Activated CD4-positive, alpha-beta memory T cell treated with anti-CD3 and anti-CD28 coated beads for 36 hours (primary cell): ENCODE data around the gene ZNF665. TPM values are rescaled to one million over a fixed set of nuclear protein-coding genes. Genes with fewer than 3 reads are reported as not detected.
"Not testable (repeated sequence)": the region's sequence is repeated elsewhere in the genome, so short reads cannot be mapped to it uniquely, and the experiment has no call there.

Experiments used
- CTCF ChIA-PET: fragments of 350-600 bp; sonication (Branson Sonifier 250); formaldehyde crosslinking; loops from one replicate; lab custom pipeline; 2021; ENCODE audit warnings: antibody characterized with exemption, inconsistent platforms; lab: Charles Lee
- POLR2A ChIA-PET: fragments of 350-600 bp; sonication (Branson Sonifier 250); formaldehyde crosslinking; loops from one replicate; lab custom pipeline; 2021; ENCODE audit warnings: antibody characterized with exemption; lab: Charles Lee
- DNase-seq: peaks from one replicate; pipeline ENCODE4 v3.0.0-alpha.2; 2020
- H3K27ac Mint-ChIP-seq: one replicate; pipeline ENCODE4 v1.8.0; 2021; ENCODE audit warnings: mixed read lengths
- H3K27me3 Mint-ChIP-seq: one replicate; pipeline ENCODE4 v1.8.0; 2021; ENCODE audit warnings: mixed read lengths
- H3K36me3 Mint-ChIP-seq: one replicate; pipeline ENCODE4 v1.8.0; 2021; ENCODE audit warnings: mixed read lengths
- H3K4me1 Mint-ChIP-seq: one replicate; pipeline ENCODE4 v1.8.0; 2021; ENCODE audit warnings: low read depth, mixed read lengths
- H3K4me3 Mint-ChIP-seq: one replicate; pipeline ENCODE4 v1.8.0; 2021; ENCODE audit warnings: mild to moderate bottlenecking, mixed read lengths
- H3K9me3 Mint-ChIP-seq: one replicate; pipeline ENCODE4 v1.8.0; 2021; ENCODE audit warnings: mixed read lengths
- intact Hi-C: fragments of 100-400 bp; cut with micrococcal nuclease; formaldehyde crosslinking; loops from one replicate; pipeline ENCODE4 v1.15.1; 2023
- total RNA-seq, 2 experiments: library from RNA; stranded (reverse); gene quantifications; one replicate each; pipeline ENCODE4 v1.2.3, GENCODE V29; 2021

Gene ZNF665
- total RNA-seq, 2 experiments from 2014 or later: 4.7 to 4.8 TPM

GRCh38 chr19:53147645-53148044, 45.5 kb downstream of the ZNF665 start:
- intact Hi-C loops: no loop called here
- no peaks in the 10 kb centered on the region for H3K27me3 Mint-ChIP-seq
- CTCF ChIA-PET: no interaction called here
- no peak for DNase-seq
- no peak overlapping the region for H3K4me3 Mint-ChIP-seq
- no peaks in the 10 kb centered on the region for H3K4me1 Mint-ChIP-seq
- H3K36me3 Mint-ChIP-seq: peaks cover 85% of the 10 kb centered on the region
- H3K9me3 Mint-ChIP-seq: peaks cover 74% of the 10 kb centered on the region
- no peak overlapping the region for H3K27ac Mint-ChIP-seq
- POLR2A ChIA-PET: no interaction called here

- POLR2A ChIA-PET: no interaction called here
- H3K36me3 Mint-ChIP-seq: peaks cover 63% of the 10 kb centered on the region
Observed at GRCh38 chr19:53140351-53140750, 52.8 kb downstream of the ZNF665 start.

GRCh38 chr19:53136432-53136831, 56.7 kb downstream of the ZNF665 start:
- no peak overlapping the region for H3K4me3 Mint-ChIP-seq
- peaks cover 8% of the 10 kb centered on the region for H3K27me3 Mint-ChIP-seq
- intact Hi-C loops: no loop called here
- peaks cover 73% of the 10 kb centered on the region for H3K9me3 Mint-ChIP-seq
- ChIA-PET POLR2A (no interaction called here), CTCF (no interaction called here)
- H3K36me3 Mint-ChIP-seq: peaks cover 51% of the 10 kb centered on the region
- no peak overlapping the region for H3K27ac Mint-ChIP-seq
- no peak for DNase-seq
- peaks cover 8% of the 10 kb centered on the region for H3K4me1 Mint-ChIP-seq

More at GRCh38 chr19:53140351-53140750, 52.8 kb downstream of the ZNF665 start:
- intact Hi-C loops: no loop called here
- H3K9me3 Mint-ChIP-seq: peaks cover 77% of the 10 kb centered on the region
- H3K4me1 Mint-ChIP-seq: no peaks in the 10 kb centered on the region
- no peak overlapping the region for H3K4me3 Mint-ChIP-seq
- DNase-seq: no peak
- CTCF ChIA-PET: no interaction called here
- H3K27me3 Mint-ChIP-seq: no peaks in the 10 kb centered on the region
- H3K27ac Mint-ChIP-seq: no peak overlapping the region

GRCh38 chr19:53132141-53132991, 60.8 kb downstream of the ZNF665 start, which contains the start of gene ZNF415:
Gene ZNF415, minus strand, starts transcription at chr19:53132910. Its CDS starts 10,234 bp downstream, at chr19:53122676.
- ChIA-PET CTCF (no interaction called here), POLR2A (no interaction called here)
- Mint-ChIP-seq H3K4me3 (peak within 1 kb of the TSS; percentile 38), H3K36me3 (peaks cover 42% of the 10 kb centered on the region), H3K9me3 (peaks cover 63% of the 10 kb centered on the region), H3K27me3 (peaks cover 20% of the 10 kb centered on the region), H3K27ac (no peak within 1 kb of the TSS), H3K4me1 (peaks cover 10% of the 10 kb centered on the region)
- intact Hi-C loops: no loop called here
- peak; percentile 58 for DNase-seq

- H3K27me3 Mint-ChIP-seq: peaks cover 20% of the 10 kb centered on the region
- no peak for DNase-seq
- H3K27ac Mint-ChIP-seq: no peak overlapping the region
- POLR2A ChIA-PET: no interaction called here
- intact Hi-C loops: no loop called here
- peaks cover 10% of the 10 kb centered on the region for H3K4me1 Mint-ChIP-seq
- H3K4me3 Mint-ChIP-seq: peak overlapping the region; percentile 38
- peaks cover 60% of the 10 kb centered on the region for H3K9me3 Mint-ChIP-seq
- CTCF ChIA-PET: no interaction called here
- H3K36me3 Mint-ChIP-seq: peaks cover 37% of the 10 kb centered on the region
Observed at GRCh38 chr19:53131727-53132126, 61.4 kb downstream of the ZNF665 start.

- no peak for DNase-seq
- peaks cover 35% of the 10 kb centered on the region for H3K36me3 Mint-ChIP-seq
- peaks cover 20% of the 10 kb centered on the region for H3K27me3 Mint-ChIP-seq
- no peak overlapping the region for H3K27ac Mint-ChIP-seq
- POLR2A ChIA-PET: no interaction called here
- intact Hi-C loops: no loop called here
- H3K4me3 Mint-ChIP-seq: no peak overlapping the region
- peaks cover 10% of the 10 kb centered on the region for H3K4me1 Mint-ChIP-seq
- H3K9me3 Mint-ChIP-seq: peaks cover 55% of the 10 kb centered on the region
- CTCF ChIA-PET: no interaction called here
Observed at GRCh38 chr19:53131085-53131590, 62.0 kb downstream of the ZNF665 start.

GRCh38 chr19:53130506-53130905, 62.7 kb downstream of the ZNF665 start:
- H3K4me1 Mint-ChIP-seq: peaks cover 10% of the 10 kb centered on the region
- H3K27ac Mint-ChIP-seq: no peak overlapping the region
- no peak overlapping the region for H3K4me3 Mint-ChIP-seq
- POLR2A ChIA-PET: no interaction called here
- H3K36me3 Mint-ChIP-seq: peaks cover 35% of the 10 kb centered on the region
- peaks cover 51% of the 10 kb centered on the region for H3K9me3 Mint-ChIP-seq
- CTCF ChIA-PET: no interaction called here
- DNase-seq: no peak
- peaks cover 20% of the 10 kb centered on the region for H3K27me3 Mint-ChIP-seq
- intact Hi-C loops: no loop called here

GRCh38 chr19:53126733-53127526, 66.2 kb downstream of the ZNF665 start:
- H3K4me1 Mint-ChIP-seq, H3K27ac Mint-ChIP-seq, intact Hi-C loops, CTCF ChIA-PET, POLR2A ChIA-PET, DNase-seq, H3K4me3 Mint-ChIP-seq: not testable (repeated sequence)
- Mint-ChIP-seq H3K9me3 (peaks cover 39% of the 10 kb centered on the region), H3K27me3 (peaks cover 18% of the 10 kb centered on the region), H3K36me3 (peaks cover 24% of the 10 kb centered on the region)

GRCh38 chr19:53123400-53123799, 69.8 kb downstream of the ZNF665 start:
- intact Hi-C loops: no loop called here
- H3K27ac Mint-ChIP-seq: no peak overlapping the region
- H3K4me3 Mint-ChIP-seq: no peak overlapping the region
- POLR2A ChIA-PET: no interaction called here
- peaks cover 3% of the 10 kb centered on the region for H3K27me3 Mint-ChIP-seq
- H3K9me3 Mint-ChIP-seq: peaks cover 37% of the 10 kb centered on the region
- no peak for DNase-seq
- H3K36me3 Mint-ChIP-seq: peaks cover 13% of the 10 kb centered on the region
- H3K4me1 Mint-ChIP-seq: no peaks in the 10 kb centered on the region
- CTCF ChIA-PET: no interaction called here

Other genes starting within 250 kb of the ZNF665 start
- 10 to 100 TPM; 11.0 to 11.4 TPM for gene ZNF816, start 230.5 kb downstream of the ZNF665 start, total RNA-seq
- gene ERVV-1, start 179.4 kb downstream of the ZNF665 start, total RNA-seq: not detected
- gene ERVV-2, start 148.6 kb downstream of the ZNF665 start, total RNA-seq: not detected
- gene ZNF160, start 89.9 kb downstream of the ZNF665 start, total RNA-seq: 10 to 100 TPM; 26.3 to 28.9 TPM
- under 1 TPM; 0.39 to 0.88 TPM for gene ZNF415, start 60.4 kb downstream of the ZNF665 start, total RNA-seq
- 1 to 10 TPM; 6.4 TPM for gene ZNF347, start 34.3 kb downstream of the ZNF665 start, total RNA-seq
- gene ZNF677, start 61.5 kb upstream of the ZNF665 start, total RNA-seq: 1 to 10 TPM; 4.6 to 4.9 TPM
- gene VN1R2, start 64.9 kb upstream of the ZNF665 start, total RNA-seq: not detected
- not detected for gene VN1R4, start 74.4 kb upstream of the ZNF665 start, total RNA-seq
- gene ZNF845, start 140.4 kb upstream of the ZNF665 start, total RNA-seq: 1 to 10 TPM; 5.7 to 5.8 TPM
- 10 to 100 TPM; 14.5 to 19.9 TPM for gene ZNF525, start 172.3 kb upstream of the ZNF665 start, total RNA-seq
- gene ZNF765, start 201.8 kb upstream of the ZNF665 start, total RNA-seq: 1 to 10 TPM; 8.2 to 8.7 TPM
- gene ZNF761, start 238.6 kb upstream of the ZNF665 start, total RNA-seq: 10 to 100 TPM; 10.6 to 11.3 TPM